PFSK-1 (cell line): ENCODE results near the gene RAB44.

Source experiments
- FOXP2 ChIP-seq: optimal IDR thresholded peaks from 2 replicates; pipeline ENCODE3; 2011; ENCODE audit warnings: borderline replicate concordance, control low read depth, inconsistent platforms; ENCODE audit not compliant: insufficient read depth; ENCODE audit errors: extremely low read length, extremely low read depth
- POLR2AphosphoS5 ChIP-seq: IDR thresholded peaks from 2 replicates; pipeline ENCODE4 v1.6.1; 2012; ENCODE audit warnings: low read depth, mild to moderate bottlenecking, control low read depth, low read length, moderate library complexity
- REST ChIP-seq, 2 experiments: IDR thresholded peaks; 2 replicates each; pipeline versions ENCODE4 v1.6.1 to v1.8.0; 2011 to 2012; ENCODE audit warnings: low read depth in 2 of 2, low read length in 2 of 2, control low read depth in 1 of 2, inconsistent platforms in 1 of 2, mild to moderate bottlenecking in 1 of 2, moderate library complexity in 1 of 2; ENCODE audit not compliant: insufficient read depth in 1 of 2
- SIN3A ChIP-seq: IDR thresholded peaks from 2 replicates; pipeline ENCODE4 v1.6.1; 2012; ENCODE audit warnings: mild to moderate bottlenecking, low read length, moderate library complexity, borderline replicate concordance; ENCODE audit not compliant: insufficient read depth
- TAF1 ChIP-seq: IDR thresholded peaks from 2 replicates; pipeline ENCODE4 v1.6.1; 2012; ENCODE audit warnings: low read length, control low read depth, borderline replicate concordance; ENCODE audit not compliant: insufficient read depth

The RAB44 gene

GRCh38 chr6:36716476-36717093 is 19.0 kb downstream of the RAB44 start:
- no peak for TF ChIP-seq TAF1
- no peak for TF ChIP-seq FOXP2
- no peak for TF ChIP-seq POLR2AphosphoS5
- no peak for TF ChIP-seq SIN3A
- no peak for TF ChIP-seq REST (IDR thresholded peaks at IDR 0.05; ENCODE audit: insufficient read depth in 1 of 2, low read depth in 2 of 2, low read length in 2 of 2)

GRCh38 chr6:36717231-36717825 is 19.7 kb downstream of the RAB44 start:
- no peak for TF ChIP-seq TAF1
- no peak for TF ChIP-seq REST (IDR thresholded peaks at IDR 0.05; ENCODE audit: insufficient read depth in 1 of 2, low read depth in 2 of 2, low read length in 2 of 2)
- no peak for TF ChIP-seq SIN3A
- TF ChIP-seq FOXP2: no peak
- no peak for TF ChIP-seq POLR2AphosphoS5

- no peak for TF ChIP-seq SIN3A
- TF ChIP-seq REST (IDR thresholded peaks at IDR 0.05; ENCODE audit: insufficient read depth in 1 of 2, low read depth in 2 of 2, low read length in 2 of 2): no peak
- no peak for TF ChIP-seq POLR2AphosphoS5
- TF ChIP-seq FOXP2: no peak
- TF ChIP-seq TAF1: no peak
Measured at GRCh38 chr6:36717871-36718540, 20.4 kb downstream of the RAB44 start.

- TF ChIP-seq POLR2AphosphoS5 (no peak), FOXP2 (no peak), SIN3A (no peak), TAF1 (no peak), REST (IDR thresholded peaks at IDR 0.05; ENCODE audit: insufficient read depth in 1 of 2, low read depth in 2 of 2, low read length in 2 of 2) (no peak)
Measured at GRCh38 chr6:36718560-36718959, 20.9 kb downstream of the RAB44 start.

- no peak for TF ChIP-seq FOXP2
- TF ChIP-seq POLR2AphosphoS5: no peak
- no peak for TF ChIP-seq TAF1
- TF ChIP-seq SIN3A: no peak
- TF ChIP-seq REST (IDR thresholded peaks at IDR 0.05; ENCODE audit: insufficient read depth in 1 of 2, low read depth in 2 of 2, low read length in 2 of 2): no peak
Measured at GRCh38 chr6:36719126-36719525, 21.5 kb downstream of the RAB44 start.
